Measurements from ENCODE around the gene CLEC20A. TPM values are rescaled to one million over a fixed set of nuclear protein-coding genes. Genes with fewer than 3 reads are reported as not detected.

CLEC20A gene
- total RNA-seq, 1 donor from 2014 or later, result not detected

- no peak for TF ChIP-seq CTCF (IDR thresholded peaks at IDR 0.05)
- DNase-seq (ENCODE audit: low spot score), result no peak
- no peak overlapping the region for H3K4me3 Mint-ChIP-seq (ENCODE audit: unreplicated experiment)
- peaks cover 35% of the 10 kb centered on the region for H3K36me3 Mint-ChIP-seq (ENCODE audit: low read depth)
- H3K9me3 Mint-ChIP-seq (ENCODE audit: low read depth), result no peaks in the 10 kb centered on the region
- no peak overlapping the region for H3K27ac Mint-ChIP-seq (ENCODE audit: unreplicated experiment)
- no peaks in the 10 kb centered on the region for H3K27me3 Mint-ChIP-seq (ENCODE audit: low read depth)
- peaks cover 4% of the 10 kb centered on the region for H3K4me1 Mint-ChIP-seq (ENCODE audit: low read depth)
Measured at GRCh38 chr1:178472531-178472930, 24.2 kb downstream of the CLEC20A start.

GRCh38 chr1:178470411-178470960, 26.3 kb downstream of the CLEC20A start:
- Mint-ChIP-seq H3K4me3 (ENCODE audit: unreplicated experiment) (no peak overlapping the region), H3K27ac (ENCODE audit: unreplicated experiment) (no peak overlapping the region), H3K9me3 (ENCODE audit: low read depth) (no peaks in the 10 kb centered on the region), H3K36me3 (ENCODE audit: low read depth) (peaks cover 40% of the 10 kb centered on the region), H3K4me1 (ENCODE audit: low read depth) (peaks cover 2% of the 10 kb centered on the region), H3K27me3 (ENCODE audit: low read depth) (no peaks in the 10 kb centered on the region)
- DNase-seq (ENCODE audit: low spot score), result no peak
- TF ChIP-seq CTCF (IDR thresholded peaks at IDR 0.05), result no peak

- H3K27me3 Mint-ChIP-seq (ENCODE audit: low read depth), result no peaks in the 10 kb centered on the region
- H3K36me3 Mint-ChIP-seq (ENCODE audit: low read depth), result peaks cover 31% of the 10 kb centered on the region
- no peak overlapping the region for H3K27ac Mint-ChIP-seq (ENCODE audit: unreplicated experiment)
- DNase-seq (ENCODE audit: low spot score), result no peak
- H3K4me1 Mint-ChIP-seq (ENCODE audit: low read depth), result peaks cover 17% of the 10 kb centered on the region
- H3K9me3 Mint-ChIP-seq (ENCODE audit: low read depth), result no peaks in the 10 kb centered on the region
- no peak overlapping the region for H3K4me3 Mint-ChIP-seq (ENCODE audit: unreplicated experiment)
- no peak for TF ChIP-seq CTCF (IDR thresholded peaks at IDR 0.05)
Measured at GRCh38 chr1:178467837-178468236, 28.9 kb downstream of the CLEC20A start.

GRCh38 chr1:178465011-178465410, 31.8 kb downstream of the CLEC20A start:
- Mint-ChIP-seq H3K4me1 (ENCODE audit: low read depth) (peaks cover 17% of the 10 kb centered on the region), H3K27ac (ENCODE audit: unreplicated experiment) (no peak overlapping the region), H3K9me3 (ENCODE audit: low read depth) (no peaks in the 10 kb centered on the region), H3K4me3 (ENCODE audit: unreplicated experiment) (no peak overlapping the region), H3K36me3 (ENCODE audit: low read depth) (peaks cover 29% of the 10 kb centered on the region), H3K27me3 (ENCODE audit: low read depth) (no peaks in the 10 kb centered on the region)
- no peak for TF ChIP-seq CTCF (IDR thresholded peaks at IDR 0.05)
- DNase-seq (ENCODE audit: low spot score), result no peak

GRCh38 chr1:178464566-178464965, 32.2 kb downstream of the CLEC20A start:
- Mint-ChIP-seq H3K4me3 (ENCODE audit: unreplicated experiment) (no peak overlapping the region), H3K27me3 (ENCODE audit: low read depth) (no peaks in the 10 kb centered on the region), H3K27ac (ENCODE audit: unreplicated experiment) (no peak overlapping the region), H3K36me3 (ENCODE audit: low read depth) (peaks cover 29% of the 10 kb centered on the region), H3K4me1 (ENCODE audit: low read depth) (peaks cover 17% of the 10 kb centered on the region), H3K9me3 (ENCODE audit: low read depth) (no peaks in the 10 kb centered on the region)
- TF ChIP-seq CTCF (IDR thresholded peaks at IDR 0.05), result no peak
- no peak for DNase-seq (ENCODE audit: low spot score)
